Measurements from ENCODE around the gene FADS2. TPM values are rescaled to one million over a fixed set of nuclear protein-coding genes. Genes with fewer than 3 reads are reported as not detected.
A peak's percentile ranks its signal among the peaks of the same experiment; 100 is the strongest.

The FADS2 gene
- total RNA-seq, 2 experiments from 2014 or later: 32.1 to 34.1 TPM

DNA sequence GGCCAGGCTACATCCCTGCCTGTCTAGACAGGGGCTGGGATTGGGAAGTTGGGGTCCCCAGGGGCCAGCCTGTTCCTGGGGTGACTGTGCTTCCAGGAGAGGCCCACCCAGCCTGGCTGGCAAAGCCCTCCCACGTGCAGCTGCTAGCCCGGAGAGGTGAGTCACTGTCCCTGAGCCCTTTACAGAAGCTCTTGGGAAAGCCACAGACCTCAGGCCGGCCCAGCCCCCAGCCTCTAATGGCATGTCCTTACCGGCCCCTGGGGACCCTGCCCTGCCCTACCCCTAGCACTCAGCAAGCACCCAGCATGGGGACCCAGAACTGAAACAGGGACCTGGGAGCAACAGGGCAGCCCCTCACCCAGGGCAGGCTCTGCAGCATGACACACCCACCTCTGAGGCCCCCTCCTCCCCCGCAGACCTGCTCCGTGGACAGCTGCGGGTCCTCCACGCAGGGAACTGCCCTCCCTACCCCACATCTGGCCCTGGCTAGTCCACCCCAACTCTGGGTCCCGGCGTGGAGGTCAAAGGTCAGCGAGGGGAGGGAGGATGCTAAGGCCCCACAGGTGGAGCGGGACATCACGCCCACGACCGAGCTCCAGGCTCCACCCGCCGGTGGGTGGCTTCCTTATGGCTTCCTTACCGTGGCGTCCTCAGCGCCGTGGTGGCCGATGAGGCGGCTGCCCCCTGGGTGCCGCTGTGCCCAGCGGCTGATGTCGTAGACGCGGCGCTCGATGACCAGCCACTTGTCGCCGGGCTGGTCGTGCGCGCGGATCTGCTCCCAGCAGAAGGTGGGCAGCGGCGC lies 62.6 kb downstream of the FADS2 start:
- intact Hi-C loops (cut with micrococcal nuclease): loop anchor here (1.0 to 2.0 kb wide), 3 partner anchors 62 to 98 kb away; partner anchors contain the start of genes FADS2, FEN1 and TMEM258
- Mint-ChIP-seq H3K27ac (no peak overlapping the region), H3K27me3 (ENCODE audit: low read depth) (no peaks in the 10 kb centered on the region), H3K36me3 (ENCODE audit: low read depth) (no peaks in the 10 kb centered on the region), H3K9me3 (no peaks in the 10 kb centered on the region), H3K4me3 (peak overlapping the region; percentile 68), H3K4me1 (ENCODE audit: low read depth) (peaks cover 10% of the 10 kb centered on the region)
- CTCF ChIA-PET: interaction anchor here (1.0 to 1.3 kb wide), 2 partner anchors 8 to 10 kb away, joined by 3 to 4 read pairs; no protein-coding TSS in a partner anchor
- DNase-seq: peak; percentile 51

DNA sequence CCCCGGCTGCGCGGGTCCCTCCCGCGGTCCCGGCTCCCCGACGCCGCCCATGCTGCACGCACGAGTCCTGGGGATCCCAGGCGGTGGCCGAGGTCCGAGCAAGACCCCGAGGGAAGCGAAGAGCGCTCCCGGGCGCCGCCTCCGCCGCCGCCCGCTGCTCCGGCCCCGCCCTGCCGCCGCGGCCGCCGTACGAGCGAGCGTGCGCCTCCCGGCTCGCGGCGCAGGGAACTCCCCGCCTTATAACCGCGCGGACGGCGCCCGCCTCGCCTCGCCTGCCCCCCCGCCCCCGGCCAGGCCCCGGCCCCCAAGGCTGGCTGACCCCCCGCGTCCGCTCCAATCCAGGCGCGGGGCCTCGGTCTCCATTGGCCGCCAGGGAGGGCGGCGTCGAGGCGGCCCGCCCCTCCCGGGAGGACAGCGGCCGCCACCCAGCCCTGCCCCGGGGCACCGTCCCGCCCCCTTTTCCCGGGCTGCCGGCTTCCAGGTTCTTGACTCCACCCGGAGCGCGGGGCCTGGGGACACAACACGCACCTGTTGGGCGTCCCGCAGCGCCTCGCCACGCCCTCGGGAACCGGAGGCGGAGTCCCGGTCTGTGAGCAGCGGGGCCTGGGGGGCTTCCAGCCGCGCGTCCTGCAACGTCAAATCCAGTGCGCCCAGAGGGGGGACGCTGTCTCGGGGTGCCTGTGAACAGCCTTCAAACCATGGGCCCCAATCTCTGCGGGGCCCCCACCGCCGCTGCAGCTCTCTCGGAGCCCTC lies 63.4 kb downstream of the FADS2 start, which contains the start of gene FADS3:
TSS of gene FADS3 (minus strand) at position 215 of the 754 bp plus-strand sequence. CDS start at position 51, 164 bp downstream.
- no peak within 1 kb of the TSS for H3K27ac Mint-ChIP-seq
- H3K4me1 Mint-ChIP-seq (ENCODE audit: low read depth): peaks cover 10% of the 10 kb centered on the region
- CTCF ChIA-PET: interaction anchor here (1.3 to 1.4 kb wide), 2 partner anchors 10 to 217 kb away, joined by 3 to 4 read pairs; no protein-coding TSS in a partner anchor
- H3K4me3 Mint-ChIP-seq: peak within 1 kb of the TSS; percentile 68
- intact Hi-C loops (cut with micrococcal nuclease): loop anchor here (1.0 to 2.0 kb wide), 4 partner anchors 20 to 99 kb away; partner anchors contain the start of genes FADS2, FEN1 and TMEM258
- no peaks in the 10 kb centered on the region for H3K27me3 Mint-ChIP-seq (ENCODE audit: low read depth)
- DNase-seq: peak; percentile 49
- no peaks in the 10 kb centered on the region for H3K36me3 Mint-ChIP-seq (ENCODE audit: low read depth)
- no peaks in the 10 kb centered on the region for H3K9me3 Mint-ChIP-seq

DNA sequence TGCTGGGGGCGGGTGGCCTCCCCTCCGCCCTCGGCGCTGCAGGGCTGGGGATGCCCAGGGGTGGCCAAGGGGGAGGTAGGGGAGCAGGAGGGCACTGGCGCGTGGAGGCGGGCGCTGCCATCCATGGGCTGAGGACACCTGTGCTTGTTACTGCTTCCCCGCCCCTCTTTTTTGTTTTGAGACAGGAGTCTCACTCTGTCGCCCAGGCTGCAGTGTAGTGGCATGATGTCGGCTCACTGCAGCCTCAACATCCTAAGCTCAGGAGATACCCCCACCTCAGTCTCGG lies 63.9 kb downstream of the FADS2 start:
- Mint-ChIP-seq H3K4me3 (peak overlapping the region; percentile 62), H3K27ac (no peak overlapping the region), H3K9me3 (no peaks in the 10 kb centered on the region), H3K27me3 (ENCODE audit: low read depth) (no peaks in the 10 kb centered on the region), H3K36me3 (ENCODE audit: low read depth) (no peaks in the 10 kb centered on the region), H3K4me1 (ENCODE audit: low read depth) (peaks cover 10% of the 10 kb centered on the region)
- intact Hi-C loops (cut with micrococcal nuclease): loop anchor here (1.0 kb wide), 1 partner anchor 21 kb away; no protein-coding TSS in a partner anchor
- DNase-seq: no peak
- CTCF ChIA-PET: interaction anchor here (1.4 kb wide), 2 partner anchors 190 to 217 kb away, joined by 3 to 9 read pairs; no protein-coding TSS in a partner anchor

DNA sequence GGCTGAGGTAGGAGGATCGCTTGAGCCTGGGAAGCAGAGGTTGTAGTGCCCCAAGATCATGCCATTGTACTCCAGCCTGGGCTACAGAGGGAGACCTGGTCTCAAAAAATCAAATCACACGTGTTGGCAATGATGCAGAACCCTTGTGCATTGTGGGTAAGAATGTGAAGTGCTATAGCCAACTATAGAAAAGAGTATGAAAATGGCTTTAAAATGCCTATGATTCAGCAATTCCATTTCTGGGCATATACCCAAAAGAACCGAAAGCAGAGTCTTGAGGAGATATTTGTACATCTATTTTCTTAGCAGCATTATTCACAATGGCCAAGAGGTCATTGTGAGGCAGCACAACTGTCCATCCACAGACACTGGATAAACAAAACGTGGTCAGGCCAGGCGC lies 65.9 kb downstream of the FADS2 start:
- intact Hi-C loops (cut with micrococcal nuclease): no loop called here
- Mint-ChIP-seq H3K36me3 (ENCODE audit: low read depth) (no peaks in the 10 kb centered on the region), H3K4me1 (ENCODE audit: low read depth) (peaks cover 10% of the 10 kb centered on the region), H3K27me3 (ENCODE audit: low read depth) (no peaks in the 10 kb centered on the region), H3K27ac (no peak overlapping the region), H3K9me3 (no peaks in the 10 kb centered on the region), H3K4me3 (no peak overlapping the region)
- no peak for DNase-seq
- CTCF ChIA-PET: interaction anchor here (0.7 kb wide), 1 partner anchor 214 kb away, joined by 3 read pairs; no protein-coding TSS in a partner anchor

DNA sequence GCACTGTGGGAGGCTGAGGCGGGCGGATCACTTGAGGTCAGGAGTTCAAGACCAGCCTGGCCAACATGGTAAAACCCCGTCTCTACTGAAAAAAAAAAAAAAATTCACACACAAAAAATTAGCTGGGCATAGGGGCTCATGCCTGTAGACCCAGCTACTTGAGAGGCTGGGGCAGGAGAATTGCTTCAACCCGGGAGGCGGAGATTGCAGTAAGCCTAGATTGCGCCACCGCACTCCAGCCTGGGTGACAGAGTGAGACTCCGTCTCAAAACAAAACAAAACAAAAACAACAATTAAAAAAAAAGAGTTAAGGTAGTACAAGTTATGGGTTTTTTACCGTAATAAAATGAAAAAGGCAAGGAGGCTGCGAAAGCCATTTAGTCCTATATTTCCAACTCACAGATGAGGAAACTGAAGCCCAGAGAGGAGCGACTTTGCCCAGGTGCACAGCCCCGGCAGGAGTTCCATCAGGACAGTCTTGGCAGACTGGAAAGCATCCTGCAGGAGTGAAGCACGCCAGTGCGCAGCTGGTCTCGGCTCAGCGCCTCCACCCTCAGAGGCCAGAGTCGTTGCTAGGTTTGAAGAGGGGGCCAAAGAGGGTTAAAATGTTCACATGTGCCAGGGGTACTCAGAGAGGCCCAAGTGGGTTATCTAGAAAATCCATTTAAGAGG lies 67.1 kb downstream of the FADS2 start:
- no peak overlapping the region for H3K27ac Mint-ChIP-seq
- no peak overlapping the region for H3K4me3 Mint-ChIP-seq
- H3K36me3 Mint-ChIP-seq (ENCODE audit: low read depth): no peaks in the 10 kb centered on the region
- CTCF ChIA-PET: interaction anchor here (7.7 to 10.5 kb wide), 3 partner anchors 51 to 213 kb away, joined by 109 to 270 read pairs (median 132); no protein-coding TSS in a partner anchor
- H3K9me3 Mint-ChIP-seq: no peaks in the 10 kb centered on the region
- no peaks in the 10 kb centered on the region for H3K27me3 Mint-ChIP-seq (ENCODE audit: low read depth)
- DNase-seq: no peak
- H3K4me1 Mint-ChIP-seq (ENCODE audit: low read depth): peaks cover 14% of the 10 kb centered on the region
- intact Hi-C loops (cut with micrococcal nuclease): no loop called here

DNA sequence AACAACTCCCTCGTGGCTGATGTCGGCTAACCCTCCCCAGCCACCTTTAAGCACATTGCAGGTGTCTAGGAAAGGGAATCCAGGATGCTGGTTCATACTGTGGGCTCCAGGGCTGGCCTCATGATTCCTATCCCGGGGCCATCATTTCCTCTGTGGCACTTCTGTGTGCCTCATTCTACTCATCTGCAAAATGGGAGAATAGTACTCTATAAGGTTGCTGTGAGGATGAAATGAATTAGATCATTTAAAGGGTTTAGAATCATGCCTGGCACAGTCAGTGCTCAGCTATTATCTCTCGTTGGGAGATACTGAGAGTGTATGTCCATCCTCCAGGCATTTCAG lies 67.6 kb downstream of the FADS2 start:
- Mint-ChIP-seq H3K9me3 (no peaks in the 10 kb centered on the region), H3K4me3 (no peak overlapping the region), H3K4me1 (ENCODE audit: low read depth) (peaks cover 12% of the 10 kb centered on the region), H3K36me3 (ENCODE audit: low read depth) (no peaks in the 10 kb centered on the region), H3K27me3 (ENCODE audit: low read depth) (no peaks in the 10 kb centered on the region), H3K27ac (no peak overlapping the region)
- DNase-seq: no peak
- CTCF ChIA-PET: interaction anchor here (4.2 to 10.5 kb wide), 4 partner anchors 50 to 216 kb away, joined by 32 to 270 read pairs (median 120); no protein-coding TSS in a partner anchor
- intact Hi-C loops (cut with micrococcal nuclease): no loop called here

DNA sequence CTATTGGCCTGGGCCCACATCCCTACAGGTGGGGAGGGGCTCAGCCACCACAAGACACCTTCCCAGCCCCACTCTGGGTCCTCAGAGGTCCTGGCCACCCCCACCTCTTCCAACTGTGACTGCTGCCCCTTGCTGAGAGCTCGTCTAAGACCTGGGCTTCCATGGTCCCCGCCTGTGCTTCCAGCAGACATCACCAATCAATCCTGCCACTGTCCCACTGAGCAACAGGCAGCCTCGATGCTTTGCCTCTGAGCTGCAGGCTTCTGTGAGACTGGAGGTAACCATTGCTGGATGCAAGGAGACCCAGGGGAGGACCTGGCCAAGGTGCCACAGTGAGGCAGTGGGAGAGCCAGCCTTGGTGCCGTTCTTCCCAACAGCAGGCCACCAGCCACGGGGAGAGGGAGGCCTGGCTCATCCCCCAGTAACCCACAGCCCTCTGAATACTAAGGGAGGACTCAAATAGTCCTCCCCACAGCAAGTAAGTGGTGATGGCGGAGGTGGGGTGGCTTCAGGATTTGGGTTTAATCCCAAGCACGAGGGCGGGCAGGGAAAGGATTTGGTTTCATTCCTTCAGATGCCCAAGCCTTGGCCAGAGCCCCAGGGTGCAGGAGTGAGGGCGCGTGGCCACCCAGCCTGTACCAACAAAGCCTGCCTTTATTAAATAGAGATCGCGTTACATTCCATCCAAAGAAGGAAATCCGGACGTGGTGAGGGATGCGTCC lies 68.7 kb downstream of the FADS2 start:
- intact Hi-C loops (cut with micrococcal nuclease): loop anchor here (1.0 kb wide), 2 partner anchors 100 to 157 kb away; no protein-coding TSS in a partner anchor
- H3K27ac Mint-ChIP-seq: no peak overlapping the region
- CTCF ChIA-PET: interaction anchor here (0.6 to 10.5 kb wide), 14 partner anchors 12 to 215 kb away, joined by 3 to 270 read pairs (median 8); partner anchors contain the start of genes FEN1 and TMEM258

DNA sequence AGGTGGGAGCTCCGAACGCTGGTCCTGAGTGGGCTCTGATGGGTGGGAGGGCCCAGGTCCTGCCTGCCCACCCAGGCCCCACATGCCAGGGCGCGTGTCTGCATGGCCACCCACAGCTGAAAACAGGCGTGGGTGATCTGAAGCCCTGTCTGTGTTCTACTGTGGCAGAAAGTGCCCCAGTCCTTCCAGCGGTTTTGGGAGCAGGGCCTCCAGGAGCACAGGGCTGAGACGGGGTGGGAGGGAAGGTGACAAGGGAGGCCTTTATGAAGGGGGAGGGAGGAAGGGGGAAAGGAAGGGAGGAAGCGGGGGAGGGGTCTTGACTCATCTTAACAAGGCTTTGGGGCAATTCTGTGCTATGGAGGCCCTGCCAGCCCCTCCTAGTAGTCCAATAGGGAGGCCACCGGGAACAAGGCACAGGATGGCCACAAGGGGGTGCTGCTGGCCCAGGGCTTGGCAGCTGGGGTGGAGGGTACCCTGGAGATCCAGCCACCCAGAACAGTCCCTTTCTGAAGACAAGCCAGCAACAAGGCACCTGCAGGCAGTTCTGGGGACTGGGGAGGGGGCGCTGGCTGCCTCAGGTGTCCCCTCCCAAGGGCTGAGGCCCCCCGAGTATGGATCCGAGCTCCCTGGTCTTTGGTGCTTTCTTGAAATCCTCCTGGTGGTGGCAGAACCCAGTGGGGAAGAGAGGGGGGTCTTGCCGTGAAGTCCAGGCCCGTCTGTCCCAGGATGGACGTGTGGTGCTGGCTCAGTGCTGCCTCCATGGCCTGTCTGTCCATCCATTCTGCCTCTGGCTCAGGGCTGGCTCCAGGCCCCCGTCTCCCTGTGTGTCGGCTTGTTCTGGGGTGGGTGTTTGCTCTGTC lies 69.5 kb downstream of the FADS2 start:
- no peaks in the 10 kb centered on the region for H3K9me3 Mint-ChIP-seq
- DNase-seq: peak; percentile 83
- peaks cover 7% of the 10 kb centered on the region for H3K4me1 Mint-ChIP-seq (ENCODE audit: low read depth)
- H3K36me3 Mint-ChIP-seq (ENCODE audit: low read depth): no peaks in the 10 kb centered on the region
- H3K27ac Mint-ChIP-seq: no peak overlapping the region
- intact Hi-C loops (cut with micrococcal nuclease): loop anchor here (1.0 kb wide), 2 partner anchors 100 to 157 kb away; no protein-coding TSS in a partner anchor
- no peak overlapping the region for H3K4me3 Mint-ChIP-seq
- CTCF ChIA-PET: interaction anchor here (0.5 to 10.5 kb wide), 38 partner anchors 9 to 226 kb away, joined by 3 to 270 read pairs (median 6); partner anchors contain the start of genes BEST1, FEN1, INCENP and TMEM258
- no peaks in the 10 kb centered on the region for H3K27me3 Mint-ChIP-seq (ENCODE audit: low read depth)

More for the DNA sequence above, 68.7 kb downstream of the FADS2 start:
- no peaks in the 10 kb centered on the region for H3K36me3 Mint-ChIP-seq (ENCODE audit: low read depth)
- H3K27me3 Mint-ChIP-seq (ENCODE audit: low read depth): no peaks in the 10 kb centered on the region
- H3K9me3 Mint-ChIP-seq: no peaks in the 10 kb centered on the region
- no peak overlapping the region for H3K4me3 Mint-ChIP-seq
- H3K4me1 Mint-ChIP-seq (ENCODE audit: low read depth): peaks cover 9% of the 10 kb centered on the region
- no peak for DNase-seq

DNA sequence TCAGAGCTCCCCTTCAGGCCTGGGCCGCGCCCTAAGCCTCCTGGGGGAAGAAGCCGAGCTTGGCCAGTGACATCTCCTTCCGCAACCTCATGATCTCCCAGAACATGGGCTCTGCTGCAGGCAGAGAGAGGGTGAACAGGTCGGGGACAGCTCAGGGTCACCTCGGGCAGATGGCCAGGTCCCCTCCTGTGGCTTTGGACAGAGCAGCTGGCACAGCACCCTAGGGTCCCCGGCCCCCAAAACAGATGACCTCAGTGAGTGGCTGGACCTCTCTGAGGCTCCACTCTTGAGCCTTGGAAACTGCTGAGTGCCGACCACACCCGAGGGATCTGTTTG lies 70.1 kb downstream of the FADS2 start:
- Mint-ChIP-seq H3K9me3 (no peaks in the 10 kb centered on the region), H3K27me3 (ENCODE audit: low read depth) (no peaks in the 10 kb centered on the region), H3K4me3 (no peak overlapping the region), H3K27ac (no peak overlapping the region), H3K36me3 (ENCODE audit: low read depth) (no peaks in the 10 kb centered on the region), H3K4me1 (ENCODE audit: low read depth) (peaks cover 7% of the 10 kb centered on the region)
- CTCF ChIA-PET: interaction anchor here (0.5 to 10.5 kb wide), 44 partner anchors 8 to 225 kb away, joined by 3 to 270 read pairs (median 5); partner anchors contain the start of genes BEST1, FEN1, INCENP and TMEM258
- no peak for DNase-seq
- intact Hi-C loops (cut with micrococcal nuclease): no loop called here

DNA sequence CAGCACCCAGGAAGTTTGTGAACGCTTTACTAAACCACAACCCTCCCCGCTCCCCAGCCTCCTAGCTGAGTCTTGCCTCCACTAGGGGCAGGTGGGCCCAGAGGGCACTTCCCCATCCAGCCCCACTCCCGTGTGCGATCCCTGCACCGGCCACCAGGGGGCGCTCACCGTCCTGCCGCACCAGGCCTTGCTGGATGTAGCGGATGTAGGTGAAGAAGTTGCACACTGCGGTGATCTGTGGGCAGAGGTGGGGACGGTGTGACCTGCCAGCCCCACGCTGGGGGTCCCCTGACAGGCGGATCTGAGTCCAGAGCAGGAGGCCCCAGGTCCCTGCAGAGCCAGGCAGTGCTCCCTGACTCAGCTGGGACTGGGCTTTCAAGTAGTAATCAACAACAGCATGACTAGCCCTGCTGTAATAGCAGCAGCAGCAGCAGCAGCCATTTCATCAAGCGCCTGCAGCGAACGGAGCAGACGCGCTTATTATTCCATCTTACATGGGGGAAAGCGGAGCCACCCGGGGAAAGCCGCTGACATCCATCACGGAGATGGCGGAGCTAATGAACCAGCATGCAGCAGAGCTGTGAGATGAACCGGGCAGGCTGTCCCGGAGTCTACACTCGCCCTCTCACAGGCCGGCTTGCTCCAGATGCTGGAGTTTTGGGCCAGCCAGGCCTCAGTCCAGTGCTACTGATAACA lies 71.2 kb downstream of the FADS2 start:
- no peak overlapping the region for H3K27ac Mint-ChIP-seq
- no peaks in the 10 kb centered on the region for H3K27me3 Mint-ChIP-seq (ENCODE audit: low read depth)
- intact Hi-C loops (cut with micrococcal nuclease): loop anchor here (1.0 kb wide), 3 partner anchors 48 to 209 kb away; no protein-coding TSS in a partner anchor
- H3K36me3 Mint-ChIP-seq (ENCODE audit: low read depth): no peaks in the 10 kb centered on the region
- peaks cover 4% of the 10 kb centered on the region for H3K4me1 Mint-ChIP-seq (ENCODE audit: low read depth)
- no peak overlapping the region for H3K4me3 Mint-ChIP-seq
- peak; percentile 93 for DNase-seq
- CTCF ChIA-PET: interaction anchor here (0.6 to 10.5 kb wide), 50 partner anchors 8 to 580 kb away, joined by 3 to 270 read pairs (median 5); partner anchors contain the start of genes BEST1, FEN1, FTH1 and INCENP
- no peaks in the 10 kb centered on the region for H3K9me3 Mint-ChIP-seq
